Heart left ventricle (tissue), 13 donors: ENCODE measurements around the gene RFC5.

Source experiments
- CTCF ChIP-seq, 12 donors: fragments of 200-600 bp; sonication (generic) in 4 of 12; IDR thresholded peaks; one replicate each; pipeline versions ENCODE4 v1.5.0 to v1.8.0; 2018 to 2022; ENCODE audit warnings: antibody characterized with exemption in 12 of 12, mild to moderate bottlenecking in 5 of 12
- POLR2A ChIP-seq, 2 donors: fragments of 450-650 bp; IDR thresholded peaks; one replicate each; pipeline ENCODE4 v1.6.1; 2017; ENCODE audit warnings: antibody characterized with exemption in 2 of 2, mild to moderate bottlenecking in 2 of 2, moderate library complexity in 2 of 2
- donor health status: ischemic (EF 13 %, LVEDD 7.1; RV severe dilation, severe dysfunction).
- donor health status: DM: no; HTN: yes; CAD: no.
- donor health status: DM: no; HTN: no; CAD: no.
- donor health status: ischemic (EF 25% LVEDD 6.9; RV normal size, moderate dysfunction).
- donor health status: ischemic (EF 25% LVEDD 5.7; RV mildly dilated, moderate dysfunction).
- donor health status: ischemic (EF 35%, LVEDD 5.7; RV mildly dilated, moderate dysfunction).
- donor health status: nonischemic (EF 11% LVEDD 7.7; RV severe dilation, severe dysfunction).
- donor health status: DM: yes; HTN: yes; CAD: no.
- donor health status: PGD.
- donor health status: ischemic (EF 29% LVEDD 5.4; RV normal size, mild dysfunction).
- donor health status: nonischemic (EF 23%, LVEDD 6.1; RV moderate dilation, normal function).

DNA sequence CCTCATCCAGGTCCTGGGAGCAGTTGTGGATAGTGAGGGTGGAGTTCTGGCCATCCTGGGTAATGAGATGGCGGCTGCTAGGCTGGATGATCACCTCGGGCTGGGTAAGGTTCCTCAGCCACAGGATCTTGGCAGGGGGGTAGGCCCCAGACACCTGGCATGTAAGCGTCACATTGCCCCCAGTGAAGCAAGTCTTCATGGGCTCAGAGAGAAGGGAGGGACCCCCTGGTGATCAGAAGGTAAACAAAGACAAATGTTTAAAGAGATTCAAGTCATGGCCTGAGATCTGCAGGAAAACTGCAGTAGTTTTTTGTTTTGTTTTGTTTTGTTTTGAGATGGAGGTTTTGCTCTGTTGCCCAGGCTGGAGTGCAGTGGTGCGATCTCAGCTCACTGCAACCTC, 57.3 kb downstream of the RFC5 start:
- TF ChIP-seq CTCF (IDR thresholded peaks at IDR 0.05) (no peak), POLR2A (IDR thresholded peaks at IDR 0.05) (no peak)
